HepG2 (cell line): ENCODE measurements around the gene L3MBTL1. TPM values are rescaled to one million over a fixed set of nuclear protein-coding genes. Genes with fewer than 3 reads are reported as not detected.

Source experiments
- ARID4A ChIP-seq: sonication (generic); formaldehyde crosslinking; IDR thresholded peaks from 2 replicates; pipeline ENCODE4 v1.5.0; 2020; ENCODE audit warnings: mild to moderate bottlenecking, missing genetic modification reagents, borderline replicate concordance
- BRF2 ChIP-seq: sonication (generic); formaldehyde crosslinking; IDR thresholded peaks from 2 replicates; pipeline ENCODE4 v1.8.1; 2022; ENCODE audit warnings: mild to moderate bottlenecking, missing genetic modification reagents
- EHMT2 ChIP-seq: fragments of 200-600 bp; sonication (generic); IDR thresholded peaks from 2 replicates; pipeline ENCODE4 v1.7.0; 2017; ENCODE audit warnings: antibody characterized with exemption, low read depth, low read length, borderline replicate concordance
- IRF9 ChIP-seq: sonication (generic); formaldehyde crosslinking; IDR thresholded peaks from 2 replicates; pipeline ENCODE4 v1.8.0; 2022; ENCODE audit warnings: missing genetic modification reagents, mild to moderate bottlenecking, borderline replicate concordance
- KDM5A ChIP-seq: fragments of 200-600 bp; sonication (generic); IDR thresholded peaks from 2 replicates; pipeline ENCODE4 v1.7.0; 2018; ENCODE audit warnings: antibody characterized with exemption, mild to moderate bottlenecking, low read length, borderline replicate concordance
- MAFG ChIP-seq: sonication (generic); formaldehyde crosslinking; IDR thresholded peaks from 2 replicates; pipeline ENCODE4 v1.5.1; 2020; ENCODE audit warnings: mild to moderate bottlenecking, missing genetic modification reagents
- MLXIP ChIP-seq: sonication (generic); formaldehyde crosslinking; IDR thresholded peaks from 2 replicates; pipeline ENCODE4 v1.9.0; 2021; ENCODE audit warnings: missing genetic modification reagents, borderline replicate concordance
- MTA3 ChIP-seq: sonication (generic); formaldehyde crosslinking; IDR thresholded peaks from 2 replicates; pipeline ENCODE4 v1.4.0; 2020; ENCODE audit warnings: missing genetic modification reagents
- POGZ ChIP-seq: sonication (generic); formaldehyde crosslinking; IDR thresholded peaks from 2 replicates; pipeline ENCODE4 v1.4.0; 2020; ENCODE audit warnings: mild to moderate bottlenecking, missing genetic modification reagents
- SALL1 ChIP-seq: sonication (generic); formaldehyde crosslinking; IDR thresholded peaks from 2 replicates; pipeline ENCODE4 v1.8.0; 2022; ENCODE audit warnings: mild to moderate bottlenecking, missing genetic modification reagents
- SETDB1 ChIP-seq: sonication (generic); formaldehyde crosslinking; IDR thresholded peaks from 2 replicates; pipeline ENCODE4 v1.5.1; 2020; ENCODE audit warnings: missing genetic modification reagents, mild to moderate bottlenecking, borderline replicate concordance
- ZC3H13 ChIP-seq: sonication (generic); formaldehyde crosslinking; IDR thresholded peaks from 2 replicates; pipeline ENCODE4 v1.8.1; 2023; ENCODE audit warnings: mild to moderate bottlenecking, missing genetic modification reagents, moderate library complexity
- ZFY ChIP-seq: sonication (generic); formaldehyde crosslinking; IDR thresholded peaks from 2 replicates; pipeline ENCODE4 v1.4.0; 2020; ENCODE audit warnings: missing genetic modification reagents
- ZNF124 ChIP-seq: sonication (generic); formaldehyde crosslinking; IDR thresholded peaks from 2 replicates; pipeline ENCODE4 v1.4.0; 2020; ENCODE audit warnings: missing genetic modification reagents
- ZNF563 ChIP-seq: sonication (generic); formaldehyde crosslinking; IDR thresholded peaks from 2 replicates; pipeline ENCODE4 v1.8.0; 2022; ENCODE audit warnings: mild to moderate bottlenecking, moderate library complexity, missing genetic modification reagents
- ZNF607 ChIP-seq: sonication (generic); formaldehyde crosslinking; IDR thresholded peaks from 2 replicates; pipeline ENCODE4 v1.5.1; 2020; ENCODE audit warnings: missing genetic modification reagents, mild to moderate bottlenecking, borderline replicate concordance
- ZNF891 ChIP-seq: sonication (generic); formaldehyde crosslinking; IDR thresholded peaks from 2 replicates; pipeline ENCODE4 v1.5.0; 2020; ENCODE audit warnings: mild to moderate bottlenecking, missing genetic modification reagents
- polyA plus RNA-seq, 8 experiments: library from polyadenylated mRNA; depleted of rRNA in 3 of 8; stranded (reverse) in 7 of 8; unstranded in 1 of 8; fragments of >200 nt; fragmentation: Illumina TruSeq in 4 of 8; extraction: Trizol in 4 of 8; gene quantifications; 2 replicates each; pipeline versions ENCODE4 v1.2.1 to v1.2.3, GENCODE V29; 2011 to 2016; ENCODE audit warnings: low read depth in 4 of 8, missing spikeins in 1 of 8, mixed read lengths in 1 of 8; ENCODE audit not compliant: insufficient read depth in 1 of 8
- total RNA-seq, 5 experiments: library from RNA; depleted of rRNA; stranded (reverse); fragments of >200 nt; fragmentation: Illumina TruSeq; extraction: Trizol; gene quantifications; 2 replicates each; pipeline ENCODE4 v1.2.3, GENCODE V29; 2016; ENCODE audit warnings: low read depth in 1 of 5

Gene L3MBTL1
- total and polyA plus RNA-seq, 2 of the 13 experiments (the other 11 are each of a cell fraction or from before 2014, with no cell fraction given), result 9.0 to 17.8 TPM

GRCh38 chr20:43538878-43539700, 31.6 kb downstream of the L3MBTL1 start (continued):
- no peak for TF ChIP-seq MLXIP (CRISPR knock-in tag)
- TF ChIP-seq MAFG (CRISPR knock-in tag), result no peak
- peak; percentile 41; the same call in 1 of the 2 replicates for TF ChIP-seq ZNF563
- TF ChIP-seq ARID4A, result peak; percentile 56
- TF ChIP-seq KDM5A, result no peak
- no peak for TF ChIP-seq ZC3H13 (CRISPR knock-in tag)
- TF ChIP-seq EHMT2, result peak; percentile 39; the same call in 1 of the 2 replicates
- no peak for TF ChIP-seq BRF2 (CRISPR knock-in tag)
- TF ChIP-seq SETDB1, result no peak
- TF ChIP-seq MTA3, result no peak
- TF ChIP-seq ZNF607 (CRISPR knock-in tag), result no peak
- no peak for TF ChIP-seq ZNF124 (CRISPR knock-in tag)
- peak; percentile 46; the same call in 1 of the 2 replicates for TF ChIP-seq ZFY (CRISPR knock-in tag)
- TF ChIP-seq SALL1 (CRISPR knock-in tag), result peak; percentile 87
- no peak for TF ChIP-seq POGZ
- TF ChIP-seq IRF9 (CRISPR knock-in tag), result 0 out of 2 replicates have a peak, but pooled peaks have one; percentile 44
- no peak for TF ChIP-seq ZNF891
